Fibroblast of pulmonary artery (primary cell): ENCODE results near the gene SLC39A3.

ENCODE experiments used
- DNase-seq: peaks from one replicate; pipeline ENCODE4 v3.0.0-alpha.2; 2010; ENCODE audit warnings: low read depth
- H3K4me3 ChIP-seq: replicated peaks from 2 replicates; pipeline ENCODE4 v1.5.1; 2011; ENCODE audit warnings: low read depth, mild to moderate bottlenecking, control low read depth, low read length, moderate library complexity
- TF ChIP-seq, protein P1 (sequence below): IDR thresholded peaks from 2 replicates; pipeline ENCODE4 v1.5.1; 2011; ENCODE audit warnings: mild to moderate bottlenecking, control low read depth, low read length, inconsistent platforms; ENCODE audit errors: missing control alignments

The SLC39A3 gene

GRCh38 chr19:2721570-2722540 lies 18.0 kb downstream of the SLC39A3 start:
- TF ChIP-seq, protein P1, sequence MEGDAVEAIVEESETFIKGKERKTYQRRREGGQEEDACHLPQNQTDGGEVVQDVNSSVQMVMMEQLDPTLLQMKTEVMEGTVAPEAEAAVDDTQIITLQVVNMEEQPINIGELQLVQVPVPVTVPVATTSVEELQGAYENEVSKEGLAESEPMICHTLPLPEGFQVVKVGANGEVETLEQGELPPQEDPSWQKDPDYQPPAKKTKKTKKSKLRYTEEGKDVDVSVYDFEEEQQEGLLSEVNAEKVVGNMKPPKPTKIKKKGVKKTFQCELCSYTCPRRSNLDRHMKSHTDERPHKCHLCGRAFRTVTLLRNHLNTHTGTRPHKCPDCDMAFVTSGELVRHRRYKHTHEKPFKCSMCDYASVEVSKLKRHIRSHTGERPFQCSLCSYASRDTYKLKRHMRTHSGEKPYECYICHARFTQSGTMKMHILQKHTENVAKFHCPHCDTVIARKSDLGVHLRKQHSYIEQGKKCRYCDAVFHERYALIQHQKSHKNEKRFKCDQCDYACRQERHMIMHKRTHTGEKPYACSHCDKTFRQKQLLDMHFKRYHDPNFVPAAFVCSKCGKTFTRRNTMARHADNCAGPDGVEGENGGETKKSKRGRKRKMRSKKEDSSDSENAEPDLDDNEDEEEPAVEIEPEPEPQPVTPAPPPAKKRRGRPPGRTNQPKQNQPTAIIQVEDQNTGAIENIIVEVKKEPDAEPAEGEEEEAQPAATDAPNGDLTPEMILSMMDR = no peak
- no peak for DNase-seq
- no peak overlapping the region for H3K4me3 ChIP-seq

DNA sequence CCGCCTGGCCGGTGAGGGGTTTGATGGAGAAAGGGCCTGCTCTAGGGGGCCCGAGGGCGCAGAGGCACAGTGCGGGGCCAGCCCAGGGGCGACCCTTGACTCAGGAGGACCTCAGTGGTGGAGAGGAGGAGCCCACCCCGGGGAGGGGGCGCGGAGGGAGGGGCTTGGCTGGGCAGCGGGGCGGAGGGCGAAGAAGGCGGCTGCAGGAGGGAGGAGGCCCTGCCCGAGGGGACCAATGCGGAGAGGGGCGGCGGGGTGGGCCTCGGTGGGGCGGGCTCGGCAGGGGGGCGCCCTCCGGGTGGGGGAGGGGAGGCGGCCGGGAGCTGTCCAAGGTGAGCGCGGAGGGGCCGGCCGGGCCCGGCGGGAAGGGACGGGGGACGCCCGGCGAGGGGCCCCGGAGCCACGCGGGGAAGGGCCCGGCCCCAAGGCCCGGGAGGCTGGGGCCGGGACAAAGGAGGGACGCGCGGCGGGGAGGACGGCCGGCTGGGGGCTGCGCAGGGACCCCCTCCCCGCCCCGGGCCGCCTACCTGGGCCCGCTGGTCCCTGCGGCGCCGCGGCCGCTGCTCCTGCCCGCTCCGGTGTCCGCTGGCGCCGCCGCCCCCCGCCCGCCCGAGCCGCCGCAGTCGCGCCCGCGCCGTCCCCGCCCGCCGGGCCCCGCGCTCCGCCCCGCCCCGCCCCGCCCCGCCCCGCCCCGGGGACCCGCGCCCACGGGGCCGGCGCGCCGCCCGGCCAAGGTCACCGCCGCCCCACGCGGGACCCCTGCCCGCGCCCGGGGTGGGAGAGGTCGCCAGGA lies 18.8 kb downstream of the SLC39A3 start, which contains the start of gene DIRAS1:
Gene DIRAS1 (minus strand): TSS at position 596 of the 793 bp plus-strand sequence. CDS start 3,566 bp downstream, outside the sequence.
- TF ChIP-seq, protein P1 = no peak
- no peak for DNase-seq
- H3K4me3 ChIP-seq = no peak within 1 kb of the TSS

DNA sequence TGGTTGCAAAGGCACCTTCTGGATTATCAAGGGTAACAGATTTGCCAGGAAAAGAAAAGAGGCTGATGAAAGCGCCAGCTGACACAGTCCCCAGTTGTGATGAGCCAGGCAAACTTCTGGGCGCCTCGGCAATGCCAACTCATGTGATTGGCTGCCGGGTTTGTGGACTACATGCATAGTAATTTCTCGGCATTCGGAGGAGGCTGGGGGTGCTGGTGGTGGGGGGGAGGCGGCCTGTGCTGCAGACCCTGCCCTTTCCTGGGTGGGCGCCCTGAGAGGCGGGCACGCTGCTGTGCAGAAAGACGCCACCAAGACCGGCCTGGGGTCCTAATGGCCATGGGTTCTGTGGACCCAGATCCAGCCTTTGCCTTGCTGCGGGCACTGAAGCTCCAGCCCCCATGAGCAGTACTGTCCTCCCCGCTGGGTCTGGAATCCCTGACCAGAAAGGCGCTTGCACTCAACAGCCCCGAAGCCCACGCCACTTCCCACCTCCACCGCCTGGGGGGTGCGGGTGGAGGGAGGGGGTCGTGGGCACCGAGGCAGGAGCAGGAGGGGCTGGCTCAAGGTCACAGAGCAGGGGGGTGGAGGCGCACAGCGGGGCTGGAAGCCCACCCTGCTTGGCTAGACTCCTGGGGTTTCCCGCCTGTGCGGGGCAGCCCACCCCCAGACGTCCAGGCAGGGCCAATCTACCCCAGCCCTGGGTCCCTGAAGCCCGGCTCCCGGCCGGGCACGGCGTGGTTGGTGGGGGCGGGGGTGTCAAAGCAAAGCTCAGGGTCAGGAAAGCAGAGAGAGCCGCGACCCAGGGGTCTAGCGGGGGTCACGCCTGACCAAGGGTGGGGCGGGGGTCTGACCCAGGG lies 19.7 kb downstream of the SLC39A3 start:
- DNase-seq = no peak
- TF ChIP-seq, protein P1 = no peak
- H3K4me3 ChIP-seq = no peak overlapping the region

- TF ChIP-seq, protein P1 = no peak
- H3K4me3 ChIP-seq = no peak overlapping the region
- DNase-seq = no peak
Measured at GRCh38 chr19:2719232-2719735, 20.5 kb downstream of the SLC39A3 start.

- TF ChIP-seq, protein P1 = no peak
- no peak overlapping the region for H3K4me3 ChIP-seq
- no peak for DNase-seq
Measured at GRCh38 chr19:2717638-2718541, 21.9 kb downstream of the SLC39A3 start.
